Motor neuron (in vitro differentiated cells): Measurements from ENCODE around the gene SFT2D2. TPM values are rescaled to one million over a fixed set of nuclear protein-coding genes. Genes with fewer than 3 reads are reported as not detected.
A peak's percentile ranks its signal among the peaks of the same experiment; 100 is the strongest.

Experiments
- ATAC-seq, 8 experiments: fragments of 200-7000 bp; cut with Tn5 transposase; replicated peaks in 6 of 8; 2 replicates each; pipeline ENCODE4 v1.8.0; 2021; ENCODE audit warnings: mild to moderate bottlenecking in 8 of 8, moderate library complexity in 8 of 8
- H3K27ac ChIP-seq, 2 donors: fragments of 250-450 bp; sonication (Bioruptor Pico); 2 replicates each; pipeline ENCODE4 v1.9.0; 2021; ENCODE audit warnings: antibody characterized with exemption in 2 of 2, mild to moderate bottlenecking in 2 of 2, moderate library complexity in 1 of 2
- H3K4me1 ChIP-seq, 2 donors: fragments of 250-450 bp; sonication (Bioruptor Pico); replicated peaks in 1 of 2; 2 replicates each; pipeline ENCODE4 v1.6.1; 2021; ENCODE audit warnings: antibody characterized with exemption in 2 of 2, mild to moderate bottlenecking in 2 of 2, moderate library complexity in 1 of 2
- H3K4me3 ChIP-seq, 5 donors: fragments of 250-450 bp; sonication (Bioruptor Pico); 2 replicates each; pipeline ENCODE4 v1.9.0; 2021; ENCODE audit warnings: antibody characterized with exemption in 5 of 5, mild to moderate bottlenecking in 5 of 5, moderate library complexity in 4 of 5
- whole genome bisulfite sequencing, 10 experiments: fragments of 450-650 bp; shearing (Covaris generic); methylation state at CpG; one replicate each; pipeline ENCODE4 v1.0.0; 2022; 5-methylcytosine and 5-hydroxymethylcytosine counted together
- in situ Hi-C, 9 experiments: fragments of 400-800 bp; cut with MboI; loops; one replicate each; pipeline ENCODE4 v1.15.0; 2021; ENCODE audit warnings: low sequenced_read_pairs in 9 of 9, low pct_unique_long_range_greater_than_20kb in 2 of 9; ENCODE audit not compliant: unreplicated experiment in 9 of 9
- total RNA-seq, 8 experiments: library from RNA; unstranded; fragments of 300-600 nt; gene quantifications; 2 replicates each; pipeline versions ENCODE4 v1.2.3 to v1.2.4, GENCODE V29; 2022

SFT2D2 gene
- total RNA-seq, 8 experiments from 2014 or later: 11.8 to 39.5 (median 23.6) TPM

DNA sequence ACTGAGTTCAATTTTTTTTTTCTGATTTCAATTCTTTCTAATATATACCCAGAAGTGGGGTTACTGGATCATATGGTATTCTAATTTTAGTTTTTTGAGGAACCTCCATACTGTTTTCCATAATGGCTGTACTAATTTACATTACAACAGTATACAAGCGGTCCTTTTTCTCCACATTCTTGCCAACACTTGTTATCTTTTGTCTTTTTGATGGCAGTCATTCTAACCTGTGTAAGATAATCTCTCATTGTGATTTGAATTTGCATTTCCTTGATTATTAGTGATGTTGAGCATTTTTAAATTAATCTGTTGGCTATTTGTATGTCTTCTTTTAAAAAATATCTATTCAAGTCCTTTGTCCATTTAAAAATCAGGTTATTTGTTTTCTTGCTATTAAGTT, 33.8 kb downstream of the SFT2D2 start:
- Histone ChIP-seq H3K4me1 (no peaks in the 10 kb centered on the region), H3K27ac (no peak overlapping the region), H3K4me3 (no peak overlapping the region)
- no peak for ATAC-seq
- 80 to 100% (median 97%) methylated on average over 1 of the region's 1 CpG; no CpG with 5 or more reads in 2 of the 10 experiments for WGBS, 10 experiments
- in situ Hi-C loops: no loop called here

DNA sequence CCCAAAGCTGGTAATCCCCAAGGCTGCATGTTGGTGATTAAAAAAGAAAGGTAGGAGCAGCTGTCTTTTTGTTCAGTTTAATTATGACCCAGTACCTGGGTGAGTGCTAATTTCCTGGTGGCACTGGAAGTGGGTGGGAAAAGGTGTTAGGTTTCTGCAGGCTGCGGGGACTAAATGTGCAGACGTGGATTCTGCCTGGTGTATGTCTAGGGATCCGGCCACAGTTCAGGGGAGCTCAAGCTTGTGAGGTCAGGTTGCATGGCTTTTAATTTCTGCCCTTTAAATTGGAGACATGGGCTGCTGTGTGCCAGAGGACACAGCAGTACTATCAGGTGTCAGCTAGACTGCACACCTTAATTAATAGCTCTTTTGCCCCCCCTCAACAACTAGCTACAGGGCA, 34.6 kb downstream of the SFT2D2 start:
- Histone ChIP-seq H3K4me3 (no peak overlapping the region), H3K27ac (no peak overlapping the region), H3K4me1 (no peaks in the 10 kb centered on the region)
- 80 to 100% (median 85%) methylated on average over 1 to 2 of the region's 3 CpGs; no CpG with 5 or more reads in 5 of the 10 experiments for WGBS, 10 experiments
- ATAC-seq: no peak
- in situ Hi-C loops: no loop called here

DNA sequence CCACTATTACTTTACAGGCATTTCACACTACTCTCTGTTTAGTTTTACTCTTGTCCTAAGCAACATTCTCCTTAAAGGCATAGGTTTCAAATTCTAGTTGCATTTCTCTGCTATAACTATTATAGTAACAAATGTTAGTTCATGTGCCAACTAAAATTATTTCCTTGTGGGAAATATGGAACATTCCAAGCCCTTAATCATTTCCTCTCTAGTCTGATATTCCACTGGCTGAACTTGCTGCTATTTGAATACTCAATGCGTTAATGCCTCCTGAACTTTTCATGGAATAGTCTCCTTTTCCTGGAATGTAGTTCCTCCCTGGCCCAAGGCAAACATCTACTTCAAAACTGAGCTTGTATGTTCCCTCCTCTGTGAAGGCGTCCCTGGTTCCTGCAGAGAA, 35.6 kb downstream of the SFT2D2 start:
- peak in 3 of 8 experiments; percentile 91 to 96 (median 92) for ATAC-seq
- Histone ChIP-seq H3K4me1 (no peaks in the 10 kb centered on the region), H3K27ac (no peak overlapping the region), H3K4me3 (no peak overlapping the region)
- in situ Hi-C loops: no loop called here
- 0 to 100% (median 91%) methylated on average over 1 to 2 of the region's 2 CpGs; no CpG with 5 or more reads in 2 of the 10 experiments for WGBS, 10 experiments

DNA sequence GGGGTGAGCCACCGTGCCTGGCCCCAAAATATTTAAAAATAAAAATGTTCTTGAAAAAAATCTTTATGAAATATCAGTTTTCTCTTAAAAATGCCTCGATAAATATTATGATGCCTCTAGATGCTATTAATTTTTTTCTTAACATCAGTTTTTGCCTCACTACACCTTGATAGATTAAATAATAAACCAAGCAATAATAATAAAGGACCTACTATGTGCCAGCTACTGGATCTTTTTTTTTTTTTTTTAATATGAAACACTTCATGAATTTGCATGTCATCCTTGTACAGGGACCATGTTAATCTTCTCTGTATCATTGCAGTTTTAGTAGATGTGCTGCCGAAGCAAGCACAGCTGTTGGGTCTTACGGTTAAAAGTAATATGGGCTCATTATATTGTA, 37.3 kb downstream of the SFT2D2 start:
- no peak for ATAC-seq
- no peak overlapping the region for H3K27ac ChIP-seq
- WGBS, 10 experiments: 43 to 100% (median 95%) methylated on average over 1 to 4 of the region's 4 CpGs
- in situ Hi-C loops: no loop called here
- no peaks in the 10 kb centered on the region for H3K4me1 ChIP-seq
- H3K4me3 ChIP-seq: no peak overlapping the region

DNA sequence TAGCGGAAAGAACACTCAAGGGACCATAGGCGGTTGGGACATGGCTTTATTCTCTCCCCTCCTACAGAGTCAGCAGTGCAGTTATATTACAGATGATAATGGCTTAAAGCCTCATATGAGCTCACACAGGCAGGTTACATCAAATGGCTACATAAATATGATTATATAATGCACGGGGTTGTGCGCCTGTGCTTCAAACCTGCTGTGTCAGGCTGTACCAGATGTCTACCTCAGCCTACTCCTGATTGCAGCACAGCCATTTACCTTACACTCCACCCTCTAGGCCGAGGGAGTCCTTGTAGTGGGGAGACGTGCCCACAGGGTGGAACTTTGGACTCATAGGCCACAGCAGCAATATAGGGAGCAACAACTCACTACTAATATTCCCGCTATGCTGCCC, 38.5 kb downstream of the SFT2D2 start:
- in situ Hi-C loops: no loop called here
- no peaks in the 10 kb centered on the region for H3K4me1 ChIP-seq
- no peak overlapping the region for H3K4me3 ChIP-seq
- ATAC-seq: no peak
- no peak overlapping the region for H3K27ac ChIP-seq
- WGBS, 10 experiments: 67 to 100% (median 97%) methylated on average over 1 to 6 of the region's 7 CpGs; no CpG with 5 or more reads in 4 of the 10 experiments

DNA sequence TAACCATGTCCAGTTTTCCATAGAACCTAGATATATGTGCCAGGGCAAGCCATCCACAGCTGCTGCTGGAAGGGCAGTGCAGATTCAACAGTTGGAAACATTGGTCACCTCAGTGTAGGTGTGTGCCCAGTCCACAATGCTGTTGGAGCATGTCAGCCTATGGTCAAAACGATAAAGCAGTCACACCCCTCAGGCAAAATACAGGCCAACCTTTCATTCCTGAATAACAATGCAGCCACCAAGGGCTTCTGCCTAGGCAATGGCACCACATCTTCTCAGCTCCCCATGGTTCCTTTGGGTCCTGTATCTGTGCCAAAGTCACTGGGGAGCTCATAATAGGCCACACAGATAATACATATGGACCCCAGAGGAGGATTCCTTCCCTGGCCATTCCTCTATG, 39.8 kb downstream of the SFT2D2 start:
- no peak overlapping the region for H3K4me3 ChIP-seq
- in situ Hi-C loops: no loop called here
- no peak overlapping the region for H3K27ac ChIP-seq
- no peak for ATAC-seq
- H3K4me1 ChIP-seq: no peaks in the 10 kb centered on the region
- 80 to 100% (median 86%) methylated on average over 1 of the region's 1 CpG; no CpG with 5 or more reads in 5 of the 10 experiments for WGBS, 10 experiments

DNA sequence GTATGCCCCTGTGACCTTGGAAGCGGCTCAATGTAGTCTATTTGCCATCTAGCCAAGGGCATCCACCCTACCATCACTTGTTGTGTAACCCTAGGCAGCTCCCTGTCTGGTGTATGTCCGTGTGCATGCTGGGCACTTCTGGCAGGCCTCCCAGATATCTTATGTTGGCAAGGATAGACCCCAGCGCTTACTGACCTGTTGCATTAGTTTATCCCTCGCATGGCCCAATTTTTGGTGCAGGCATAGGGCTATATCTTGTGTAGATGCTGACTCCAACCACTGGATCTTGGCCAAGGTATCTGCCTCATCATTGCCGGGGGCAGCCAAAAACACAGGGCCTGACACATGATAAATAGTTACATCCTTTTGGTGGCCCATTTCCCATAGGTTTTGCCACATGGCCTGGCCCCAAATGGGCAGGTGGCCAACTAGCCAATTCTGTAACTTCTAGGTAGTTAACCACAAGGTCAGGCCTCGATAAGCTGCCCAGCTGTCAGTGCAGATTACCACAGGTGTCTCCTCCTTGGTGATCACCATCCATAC, 40.9 kb downstream of the SFT2D2 start:
- 67 to 100% (median 85%) methylated on average over 1 to 5 of the region's 6 CpGs; no CpG with 5 or more reads in 2 of the 10 experiments for WGBS, 10 experiments
- H3K27ac ChIP-seq: no peak overlapping the region
- no peak for ATAC-seq
- in situ Hi-C loops: no loop called here
- no peak overlapping the region for H3K4me3 ChIP-seq
- H3K4me1 ChIP-seq: no peaks in the 10 kb centered on the region

DNA sequence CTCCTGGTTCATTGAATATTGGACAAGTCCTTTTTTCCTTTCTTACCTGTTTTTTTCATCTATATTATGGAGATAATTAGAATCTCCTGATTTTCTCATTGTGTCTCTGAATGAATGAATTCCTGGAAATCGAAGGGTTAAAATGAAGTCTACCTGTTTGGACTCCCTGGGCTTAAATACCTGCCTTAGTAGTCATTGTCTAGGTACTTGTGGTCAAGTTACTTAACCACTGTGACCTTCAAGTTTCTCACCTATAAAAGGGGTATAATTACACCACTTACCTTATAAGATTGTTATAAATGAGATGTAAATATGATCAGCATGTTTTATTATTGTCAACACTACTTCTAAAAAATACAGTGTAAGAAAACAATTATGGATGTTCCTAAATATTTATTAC, 45.8 kb downstream of the SFT2D2 start:
- 60 to 100% (median 89%) methylated on average over 1 of the region's 1 CpG; no CpG with 5 or more reads in 1 of the 10 experiments for WGBS, 10 experiments
- no peak overlapping the region for H3K27ac ChIP-seq
- no peaks in the 10 kb centered on the region for H3K4me1 ChIP-seq
- H3K4me3 ChIP-seq: no peak overlapping the region
- in situ Hi-C loops: no loop called here
- no peak for ATAC-seq

DNA sequence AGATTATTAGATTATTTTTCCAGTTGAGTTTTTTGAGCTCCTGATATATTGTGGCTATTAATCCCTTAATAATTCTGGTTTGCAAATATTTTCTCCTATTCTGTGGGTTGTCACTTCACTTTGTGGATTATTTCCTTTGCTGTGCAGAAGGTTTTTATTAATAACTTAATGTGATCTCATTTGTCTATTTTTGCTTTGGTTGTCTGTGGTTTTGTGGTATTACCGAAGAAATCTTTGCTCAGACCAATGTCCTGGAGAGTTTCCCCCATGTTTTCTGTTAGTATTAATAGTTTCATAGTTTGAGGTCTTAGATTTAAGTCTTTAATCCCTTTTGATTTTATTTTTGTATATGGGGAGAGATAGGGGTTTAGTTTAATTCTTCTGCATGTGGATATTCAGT, 47.8 kb downstream of the SFT2D2 start:
- WGBS, 10 experiments: 0 to 100% (median 86%) methylated on average over 1 of the region's 1 CpG; no CpG with 5 or more reads in 1 of the 10 experiments
- in situ Hi-C loops: no loop called here

DNA sequence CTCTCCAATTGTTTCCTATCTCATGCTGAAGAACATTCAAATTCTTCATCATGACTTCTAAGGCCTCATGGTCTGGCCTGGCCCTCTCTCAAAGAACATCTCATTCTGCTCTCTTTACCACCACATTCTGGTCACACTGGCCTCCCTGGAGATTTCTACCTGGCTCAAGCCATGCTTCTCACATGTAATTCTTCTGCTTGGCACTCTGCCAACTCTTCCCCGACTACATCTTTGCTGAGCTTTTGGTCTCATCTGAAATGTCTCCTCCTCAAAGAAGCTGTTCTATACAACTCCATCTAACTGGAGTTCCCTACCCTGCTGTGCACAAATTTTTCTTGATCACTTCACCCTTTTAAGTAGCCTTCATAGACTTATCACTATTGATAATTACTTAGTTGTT, 53.4 kb downstream of the SFT2D2 start:
- no peak overlapping the region for H3K27ac ChIP-seq
- WGBS, 10 experiments: 50 to 100% (median 75%) methylated on average over 1 of the region's 1 CpG; no CpG with 5 or more reads in 1 of the 10 experiments
- H3K4me3 ChIP-seq: no peak overlapping the region
- in situ Hi-C loops: no loop called here
- no peak for ATAC-seq
- H3K4me1 ChIP-seq: no peaks in the 10 kb centered on the region

More for the DNA sequence above, 47.8 kb downstream of the SFT2D2 start:
- Histone ChIP-seq H3K4me3 (no peak overlapping the region), H3K27ac (no peak overlapping the region), H3K4me1 (no peaks in the 10 kb centered on the region)
- ATAC-seq: no peak

DNA sequence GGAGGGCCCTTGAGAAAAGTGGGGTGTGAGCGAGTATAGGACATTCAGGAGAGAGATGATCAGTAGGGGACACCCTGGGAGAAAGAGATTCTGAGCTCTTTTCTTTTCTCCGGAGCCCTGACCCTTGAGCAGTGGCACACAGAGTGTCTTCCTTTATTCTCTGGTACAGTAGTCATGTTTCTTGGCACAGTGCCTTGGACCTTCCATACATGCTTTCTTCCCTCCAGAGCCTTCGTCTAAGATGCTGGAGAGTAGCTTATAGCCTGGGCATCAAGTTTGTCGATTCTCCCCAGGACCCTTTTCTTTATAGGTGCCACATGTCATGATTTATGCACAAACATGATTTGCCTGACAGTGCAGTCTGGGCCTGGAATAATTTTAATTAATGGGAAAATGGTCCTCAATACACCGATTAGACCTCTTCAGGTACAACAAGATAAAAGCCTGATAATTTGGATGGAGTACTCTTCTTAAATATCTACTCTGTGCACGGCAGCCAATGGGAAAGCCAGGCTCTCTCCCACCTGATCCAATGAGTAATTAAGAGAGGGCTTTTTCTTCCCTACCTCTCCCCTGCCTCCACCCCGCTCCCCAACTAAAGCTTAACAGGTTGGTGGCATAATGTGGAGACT, 54.6 kb downstream of the SFT2D2 start, which contains the start of gene TBX19:
Gene TBX19, plus strand, starts transcription at position 582 of the 632 bp plus-strand sequence. CDS start 214 bp downstream, outside the sequence.
- Histone ChIP-seq H3K27ac (no peak within 1 kb of the TSS), H3K4me1 (no peaks in the 10 kb centered on the region), H3K4me3 (no peak within 1 kb of the TSS)
- 57 to 100% (median 92%) methylated on average over 1 to 7 of the region's 7 CpGs for WGBS, 10 experiments
- ATAC-seq: no peak
- in situ Hi-C loops: no loop called here

DNA sequence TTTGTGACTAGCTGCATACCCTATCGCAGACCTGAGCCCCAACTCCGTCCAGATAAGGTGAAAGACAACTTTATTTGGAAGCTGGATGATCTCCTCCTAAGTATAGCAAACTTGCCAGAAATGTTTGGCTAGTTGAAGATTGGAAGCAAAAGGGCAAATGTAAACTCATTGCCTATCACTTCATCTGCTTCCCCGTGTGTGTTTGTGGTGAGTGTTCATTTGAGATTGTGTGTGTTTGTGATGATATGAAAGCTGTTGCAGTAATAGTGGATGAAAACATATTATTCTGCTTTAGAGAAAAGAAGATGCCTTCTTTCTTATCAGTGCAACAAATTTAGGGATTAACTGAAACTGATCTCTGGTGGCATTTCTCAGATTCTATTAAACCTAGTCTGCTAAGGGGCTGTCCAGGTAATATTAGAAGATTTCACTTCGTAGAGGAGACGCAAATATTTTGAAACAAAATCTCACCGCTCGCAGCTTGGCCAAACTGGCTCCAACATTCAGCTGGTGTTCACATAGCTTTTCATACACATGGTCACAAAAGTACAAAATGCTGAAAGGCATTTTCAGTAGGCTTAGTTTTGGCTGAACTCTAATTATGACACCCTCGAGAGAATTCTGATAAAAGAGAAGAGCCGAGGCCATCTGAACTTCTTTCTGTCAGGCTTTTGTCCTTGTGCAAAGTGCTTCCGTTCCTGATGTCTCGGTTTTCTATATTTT, 56.0 kb downstream of the SFT2D2 start:
- in situ Hi-C loops: no loop called here
- ATAC-seq: no peak
- 22 to 100% (median 88%) methylated on average over 1 to 11 of the region's 11 CpGs; no CpG with 5 or more reads in 1 of the 10 experiments for WGBS, 10 experiments

DNA sequence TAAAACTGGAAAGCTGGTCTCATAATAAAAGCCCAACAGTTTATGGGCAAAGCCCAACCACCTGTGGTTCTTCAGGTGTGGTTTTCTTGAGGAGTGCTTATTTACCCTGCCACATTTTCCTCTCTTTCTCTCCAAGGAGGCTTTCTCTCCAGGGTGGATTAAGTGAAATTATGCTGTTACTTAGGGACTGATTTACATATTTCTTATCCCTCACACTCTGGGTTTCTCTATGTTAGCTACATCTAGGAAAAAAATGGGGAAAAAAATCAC, 59.7 kb downstream of the SFT2D2 start:
- Histone ChIP-seq H3K4me1 (no peaks in the 10 kb centered on the region), H3K4me3 (no peak overlapping the region), H3K27ac (no peak overlapping the region)
- in situ Hi-C loops: no loop called here
- ATAC-seq: no peak

More for the DNA sequence above, 56.0 kb downstream of the SFT2D2 start:
- Histone ChIP-seq H3K4me3 (no peak overlapping the region), H3K4me1 (no peaks in the 10 kb centered on the region), H3K27ac (no peak overlapping the region)
